H9 (cell line): Measurements from ENCODE around the gene PRLH. TPM values are rescaled to one million over a fixed set of nuclear protein-coding genes. Genes with fewer than 3 reads are reported as not detected.

Experiments used
- DNase-seq: peaks from one replicate; pipeline ENCODE4 v3.0.0-alpha.2; 2017
- H2AFZ ChIP-seq: one replicate; pipeline ENCODE4 v1.6.1; 2013; ENCODE audit warnings: mild to moderate bottlenecking, low read length, control low read depth, moderate library complexity
- H2AK5ac ChIP-seq: 2 replicates; pipeline ENCODE4 v1.6.1; 2013; ENCODE audit warnings: low read length, control low read depth, mixed read lengths; ENCODE audit not compliant: insufficient read length
- H2BK120ac ChIP-seq: one replicate; pipeline ENCODE4 v1.6.1; 2013; ENCODE audit warnings: low read depth, mild to moderate bottlenecking, low read length, control low read depth, inconsistent platforms; ENCODE audit not compliant: poor library complexity, severe bottlenecking
- H2BK12ac ChIP-seq: 2 replicates; pipeline ENCODE4 v1.6.1; 2013; ENCODE audit warnings: low read length, control low read depth, mixed read lengths, low read depth; ENCODE audit not compliant: insufficient read length
- H2BK15ac ChIP-seq: 2 replicates; pipeline ENCODE4 v1.6.1; 2013; ENCODE audit warnings: low read depth, low read length, control low read depth
- H2BK20ac ChIP-seq: one replicate; pipeline ENCODE4 v1.6.1; 2013; ENCODE audit warnings: low read depth, mild to moderate bottlenecking, low read length, control low read depth, inconsistent platforms; ENCODE audit not compliant: poor library complexity, severe bottlenecking
- H2BK5ac ChIP-seq: 2 replicates; pipeline ENCODE4 v1.6.1; 2013; ENCODE audit warnings: low read length, control low read depth, mixed read lengths; ENCODE audit not compliant: insufficient read length
- H3K14ac ChIP-seq: 2 replicates; pipeline ENCODE4 v1.6.1; 2013; ENCODE audit warnings: low read length, control low read depth; ENCODE audit not compliant: insufficient read depth
- H3K18ac ChIP-seq: 2 replicates; pipeline ENCODE4 v1.6.1; 2013; ENCODE audit warnings: low read depth, mild to moderate bottlenecking, mixed read lengths, low read length, control low read depth; ENCODE audit not compliant: insufficient read length
- H3K23ac ChIP-seq: 2 replicates; pipeline ENCODE4 v1.6.1; 2013; ENCODE audit warnings: low read length, control low read depth, mixed read lengths, low read depth; ENCODE audit not compliant: insufficient read length
- H3K23me2 ChIP-seq: 2 replicates; pipeline ENCODE4 v1.6.1; 2013; ENCODE audit warnings: low read depth, mild to moderate bottlenecking, mixed read lengths, low read length, control low read depth; ENCODE audit not compliant: insufficient read length, poor library complexity, severe bottlenecking
- H3K27ac ChIP-seq: 2 replicates; pipeline ENCODE4 v1.5.1; 2013; ENCODE audit warnings: low read length, control low read depth, mixed read lengths, low read depth; ENCODE audit not compliant: insufficient read length
- H3K27me3 ChIP-seq: 2 replicates; pipeline ENCODE4 v1.6.1; 2013; ENCODE audit warnings: low read length, control low read depth, inconsistent platforms; ENCODE audit not compliant: insufficient read depth
- H3K4ac ChIP-seq: 2 replicates; pipeline ENCODE4 v1.6.1; 2013; ENCODE audit warnings: low read depth, mild to moderate bottlenecking, control low read depth, inconsistent platforms, low read length, moderate library complexity
- H3K4me1 ChIP-seq: 2 replicates; pipeline ENCODE4 v1.6.1; 2013; ENCODE audit warnings: low read length, control low read depth, inconsistent platforms; ENCODE audit not compliant: insufficient read depth
- H3K4me2 ChIP-seq: 2 replicates; pipeline ENCODE4 v1.6.1; 2013; ENCODE audit warnings: low read length, control low read depth, mixed read lengths; ENCODE audit not compliant: insufficient read length, insufficient read depth
- H3K56ac ChIP-seq: 2 replicates; pipeline ENCODE4 v1.6.1; 2013; ENCODE audit warnings: low read depth, mild to moderate bottlenecking, mixed read lengths, low read length, control low read depth; ENCODE audit not compliant: insufficient read length
- H3K79me1 ChIP-seq: 2 replicates; pipeline ENCODE4 v1.6.1; 2013; ENCODE audit warnings: low read depth, mild to moderate bottlenecking, moderate library complexity, low read length, control low read depth, inconsistent platforms; ENCODE audit not compliant: insufficient read depth, poor library complexity, severe bottlenecking
- H3K79me2 ChIP-seq: 2 replicates; pipeline ENCODE4 v1.6.1; 2013; ENCODE audit warnings: low read length, control low read depth, inconsistent platforms; ENCODE audit not compliant: insufficient read depth
- H3K9ac ChIP-seq: 2 replicates; pipeline ENCODE4 v1.6.1; 2013; ENCODE audit warnings: low read length, control low read depth, mixed read lengths; ENCODE audit not compliant: insufficient read length; ENCODE audit errors: extremely low read depth
- H3K9me3 ChIP-seq: one replicate; pipeline ENCODE4 v1.6.1; 2013; ENCODE audit warnings: low read depth, low read length, inconsistent platforms; ENCODE audit not compliant: control insufficient read depth
- H3T11ph ChIP-seq: one replicate; pipeline ENCODE4 v1.6.1; 2013; ENCODE audit warnings: mild to moderate bottlenecking, low read length, control low read depth, inconsistent platforms
- H4K20me1 ChIP-seq: one replicate; pipeline ENCODE4 v1.6.1; 2013; ENCODE audit not compliant: control insufficient read depth, insufficient read length, insufficient read depth
- H4K5ac ChIP-seq: 2 replicates; pipeline ENCODE4 v1.6.1; 2013; ENCODE audit warnings: low read depth, mild to moderate bottlenecking, mixed read lengths, low read length, control low read depth; ENCODE audit not compliant: insufficient read length
- H4K8ac ChIP-seq: replicated peaks from 2 replicates; pipeline ENCODE4 v1.6.1; 2013; ENCODE audit warnings: low read length, control low read depth, mixed read lengths, low read depth; ENCODE audit not compliant: insufficient read length
- H4K91ac ChIP-seq: 2 replicates; pipeline ENCODE4 v1.6.1; 2013; ENCODE audit warnings: low read depth, mild to moderate bottlenecking, moderate library complexity, mixed read lengths, low read length, control low read depth; ENCODE audit not compliant: insufficient read length
- H3K27ac Mint-ChIP-seq, 3 experiments: 2 replicates in 2 of 3; 3 replicates in 1 of 3; pipeline ENCODE4 v1.8.0; 2020 to 2021; ENCODE audit warnings: mixed read lengths in 3 of 3, mild to moderate bottlenecking in 1 of 3, moderate library complexity in 1 of 3
- H3K27me3 Mint-ChIP-seq: 2 replicates; pipeline ENCODE4 v1.8.0; 2021; ENCODE audit warnings: low read depth, mild to moderate bottlenecking, moderate library complexity, mixed read lengths
- H3K36me3 Mint-ChIP-seq, 3 experiments: 2 replicates in 2 of 3; 3 replicates in 1 of 3; pipeline ENCODE4 v1.8.0; 2020 to 2021; ENCODE audit warnings: low read depth in 3 of 3, mixed read lengths in 3 of 3; ENCODE audit not compliant: insufficient read depth in 1 of 3
- H3K4me1 Mint-ChIP-seq, 2 experiments: 2 replicates each; pipeline ENCODE4 v1.8.0; 2020; ENCODE audit warnings: mixed read lengths in 2 of 2
- H3K4me3 Mint-ChIP-seq, 2 experiments: 2 replicates in 1 of 2; 3 replicates in 1 of 2; pipeline ENCODE4 v1.8.0; 2020 to 2021; ENCODE audit warnings: mild to moderate bottlenecking in 2 of 2, mixed read lengths in 2 of 2, moderate library complexity in 1 of 2
- H3K9me3 Mint-ChIP-seq, 2 experiments: 2 replicates in 1 of 2; 3 replicates in 1 of 2; pipeline ENCODE4 v1.8.0; 2020; ENCODE audit warnings: mild to moderate bottlenecking in 2 of 2, mixed read lengths in 2 of 2, moderate library complexity in 1 of 2
- CTCF ChIP-seq: fragments of 200-600 bp; sonication (generic); conservative IDR thresholded peaks from 3 replicates; pipeline ENCODE4 v1.8.0; 2021; ENCODE audit warnings: antibody characterized with exemption, mild to moderate bottlenecking
- WGBS: extraction: QIAGEN DNeasy Blood & Tissue Kit; methylation state at CpG from one replicate; pipeline ENCODE4 v1.1.7; 2013; ENCODE audit warnings: missing lambda C conversion rate, low lambda C conversion rate, mixed read lengths; ENCODE audit not compliant: insufficient read length; ENCODE audit errors: extremely low coverage; 5-methylcytosine and 5-hydroxymethylcytosine counted together
- total RNA-seq: library from RNA; stranded (reverse); gene quantifications from 2 replicates; pipeline ENCODE4 v1.2.1, GENCODE V29; 2021

PRLH gene
- total RNA-seq, 1 experiment from 2014 or later = not detected

- DNase-seq = no peak
- no peak overlapping the region for H3K4me2 ChIP-seq
- no peaks in the 10 kb centered on the region for H3K79me1 ChIP-seq
- no peak overlapping the region for H3T11ph ChIP-seq
- H4K91ac ChIP-seq = no peak overlapping the region
- no peak for TF ChIP-seq CTCF
- no peak overlapping the region for H3K56ac ChIP-seq
- no peaks in the 10 kb centered on the region for H4K20me1 ChIP-seq
- H2BK12ac ChIP-seq = no peak overlapping the region
- Mint-ChIP-seq H3K4me3 (no peak overlapping the region), H3K9me3 (peaks cover 0 to 3% of the 10 kb centered on the region in 2 experiments; a peak in 1 of 5 replicates), H3K4me1 (peaks cover 3 to 6% of the 10 kb centered on the region in 2 experiments; a peak in 1 of 4 replicates), H3K27ac (no peak overlapping the region), H3K36me3 (no peaks in the 10 kb centered on the region; a peak in 1 of 7 replicates), H3K27me3 (no peaks in the 10 kb centered on the region; the same call in 1 of the 2 replicates)
- no peaks in the 10 kb centered on the region; the same call in 1 of the 2 replicates for H3K4me1 ChIP-seq
- H2BK20ac ChIP-seq = no peak overlapping the region
- no peaks in the 10 kb centered on the region for H3K9me3 ChIP-seq
- no peak overlapping the region for H2BK5ac ChIP-seq
- H3K4ac ChIP-seq = no peak overlapping the region
- H3K9ac ChIP-seq = no peak overlapping the region
- H3K23ac ChIP-seq = no peak overlapping the region
- no peak overlapping the region for H2AFZ ChIP-seq
- no peak overlapping the region for H4K8ac ChIP-seq
- no peak overlapping the region for H2AK5ac ChIP-seq
- H2BK15ac ChIP-seq = no peak overlapping the region
- no peak overlapping the region for H3K14ac ChIP-seq
- H3K18ac ChIP-seq = no peak overlapping the region
- no peaks in the 10 kb centered on the region for H3K23me2 ChIP-seq
- no CpG with 5 or more reads among the region's 18 CpGs for WGBS
- H3K79me2 ChIP-seq = no peaks in the 10 kb centered on the region
- H2BK120ac ChIP-seq = no peak overlapping the region
- no peak overlapping the region for H4K5ac ChIP-seq
- H3K27ac ChIP-seq = no peak overlapping the region
- H3K27me3 ChIP-seq = no peaks in the 10 kb centered on the region
Observed at GRCh38 chr2:237542001-237542704, 24.2 kb upstream of the PRLH start.
